ENCODE measurements around the gene SLC7A1. TPM values are rescaled to one million over a fixed set of nuclear protein-coding genes. Genes with fewer than 3 reads are reported as not detected.

SLC7A1 gene
- total and polyA plus RNA-seq, 2 experiments from 2014 or later, result 6.0 to 13.6 TPM

DNA sequence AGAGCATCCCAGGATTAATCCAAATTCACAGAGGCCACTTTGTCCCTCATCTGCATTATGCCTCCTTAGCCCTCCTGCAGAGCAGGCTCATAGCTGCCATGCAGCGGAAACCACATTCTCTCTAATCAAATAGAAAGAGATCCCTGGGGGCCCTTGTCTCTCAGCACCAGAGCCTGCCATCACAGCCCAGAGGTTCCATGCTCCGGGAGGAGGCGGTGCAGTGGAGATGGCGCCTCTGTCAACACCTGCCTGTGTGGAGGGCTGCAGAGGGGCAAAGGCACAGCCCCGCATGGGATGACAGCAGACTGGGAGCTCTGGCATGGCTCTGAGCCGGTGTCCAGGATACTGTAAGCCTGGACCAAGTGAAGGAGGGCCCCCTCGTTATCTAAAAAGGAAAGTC is 111.3 kb downstream of the SLC7A1 start:
- H3K9me3 ChIP-seq (ENCODE audit: low read depth), result no peaks in the 10 kb centered on the region
- peak in 1 of 2 donors; percentile 90 for DNase-seq (ENCODE audit: low read depth in 1 of 2, low spot score in 1 of 2)
- H3K4me1 ChIP-seq (ENCODE audit: low read depth), result peaks cover 30% of the 10 kb centered on the region
- H3K27ac ChIP-seq, result no peak overlapping the region
- TF ChIP-seq, protein P1, sequence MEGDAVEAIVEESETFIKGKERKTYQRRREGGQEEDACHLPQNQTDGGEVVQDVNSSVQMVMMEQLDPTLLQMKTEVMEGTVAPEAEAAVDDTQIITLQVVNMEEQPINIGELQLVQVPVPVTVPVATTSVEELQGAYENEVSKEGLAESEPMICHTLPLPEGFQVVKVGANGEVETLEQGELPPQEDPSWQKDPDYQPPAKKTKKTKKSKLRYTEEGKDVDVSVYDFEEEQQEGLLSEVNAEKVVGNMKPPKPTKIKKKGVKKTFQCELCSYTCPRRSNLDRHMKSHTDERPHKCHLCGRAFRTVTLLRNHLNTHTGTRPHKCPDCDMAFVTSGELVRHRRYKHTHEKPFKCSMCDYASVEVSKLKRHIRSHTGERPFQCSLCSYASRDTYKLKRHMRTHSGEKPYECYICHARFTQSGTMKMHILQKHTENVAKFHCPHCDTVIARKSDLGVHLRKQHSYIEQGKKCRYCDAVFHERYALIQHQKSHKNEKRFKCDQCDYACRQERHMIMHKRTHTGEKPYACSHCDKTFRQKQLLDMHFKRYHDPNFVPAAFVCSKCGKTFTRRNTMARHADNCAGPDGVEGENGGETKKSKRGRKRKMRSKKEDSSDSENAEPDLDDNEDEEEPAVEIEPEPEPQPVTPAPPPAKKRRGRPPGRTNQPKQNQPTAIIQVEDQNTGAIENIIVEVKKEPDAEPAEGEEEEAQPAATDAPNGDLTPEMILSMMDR (IDR thresholded peaks at IDR 0.05; ENCODE audit: low read depth, low read length), result no peak
- H3K27me3 ChIP-seq, result no peaks in the 10 kb centered on the region
- H3K4me3 ChIP-seq, result no peak overlapping the region
- H3K36me3 ChIP-seq, result no peaks in the 10 kb centered on the region

DNA sequence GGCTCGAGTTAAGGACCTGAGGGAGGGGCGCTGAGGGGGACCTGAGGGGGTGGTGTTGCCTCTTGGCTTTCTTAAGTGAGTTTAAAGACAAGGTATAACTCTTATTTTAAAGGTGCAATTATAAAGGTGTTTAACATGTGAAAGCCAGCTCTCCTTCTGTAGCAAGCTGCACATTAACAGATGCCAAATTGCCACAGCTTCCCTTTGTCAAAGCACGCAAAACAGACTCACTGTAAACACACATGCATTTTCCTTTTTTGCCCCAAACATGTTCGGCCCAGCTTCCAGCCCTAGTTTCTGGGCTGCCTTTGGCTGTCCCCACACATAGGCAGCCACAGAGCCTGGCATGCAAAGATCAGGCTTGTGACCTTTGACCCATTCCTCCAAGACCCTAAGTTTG is 111.9 kb downstream of the SLC7A1 start:
- no peak overlapping the region for H3K4me3 ChIP-seq
- TF ChIP-seq, protein P1 (IDR thresholded peaks at IDR 0.05; ENCODE audit: low read depth, low read length), result no peak
- H3K4me1 ChIP-seq (ENCODE audit: low read depth), result peaks cover 30% of the 10 kb centered on the region

DNA sequence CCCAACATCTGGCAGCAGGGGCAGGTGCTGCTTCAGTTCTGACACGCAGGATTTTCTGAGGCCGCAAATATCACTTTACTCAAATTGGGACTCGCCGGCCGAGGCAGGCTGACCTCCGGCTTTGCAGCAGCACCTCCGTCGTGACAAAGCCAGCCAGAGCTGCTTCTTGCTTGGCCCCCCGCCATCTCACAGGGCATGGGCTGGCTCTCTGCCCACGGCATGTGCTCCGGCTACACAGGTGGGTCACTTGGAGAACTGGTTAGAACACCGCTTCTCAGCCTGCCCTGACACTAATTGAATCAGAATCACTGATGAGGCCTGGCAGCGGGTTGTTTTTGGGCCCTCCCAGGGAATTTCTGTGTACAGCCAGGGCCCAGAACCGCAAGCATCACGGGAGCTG is 112.3 kb downstream of the SLC7A1 start:
- DNase-seq (ENCODE audit: low read depth in 1 of 2, low spot score in 1 of 2), result no peak
- H3K27ac ChIP-seq, result peak overlapping the region; percentile 15
- no peaks in the 10 kb centered on the region for H3K36me3 ChIP-seq
- TF ChIP-seq, protein P1 (IDR thresholded peaks at IDR 0.05; ENCODE audit: low read depth, low read length), result no peak
- peaks cover 30% of the 10 kb centered on the region for H3K4me1 ChIP-seq (ENCODE audit: low read depth)
- H3K27me3 ChIP-seq, result no peaks in the 10 kb centered on the region
- no peak overlapping the region for H3K4me3 ChIP-seq
- H3K9me3 ChIP-seq (ENCODE audit: low read depth), result no peaks in the 10 kb centered on the region

More for the DNA sequence above, 111.9 kb downstream of the SLC7A1 start:
- DNase-seq (ENCODE audit: low read depth in 1 of 2, low spot score in 1 of 2), result no peak
- Histone ChIP-seq H3K27ac (peak overlapping the region; percentile 15), H3K36me3 (no peaks in the 10 kb centered on the region), H3K9me3 (ENCODE audit: low read depth) (no peaks in the 10 kb centered on the region), H3K27me3 (no peaks in the 10 kb centered on the region)

DNA sequence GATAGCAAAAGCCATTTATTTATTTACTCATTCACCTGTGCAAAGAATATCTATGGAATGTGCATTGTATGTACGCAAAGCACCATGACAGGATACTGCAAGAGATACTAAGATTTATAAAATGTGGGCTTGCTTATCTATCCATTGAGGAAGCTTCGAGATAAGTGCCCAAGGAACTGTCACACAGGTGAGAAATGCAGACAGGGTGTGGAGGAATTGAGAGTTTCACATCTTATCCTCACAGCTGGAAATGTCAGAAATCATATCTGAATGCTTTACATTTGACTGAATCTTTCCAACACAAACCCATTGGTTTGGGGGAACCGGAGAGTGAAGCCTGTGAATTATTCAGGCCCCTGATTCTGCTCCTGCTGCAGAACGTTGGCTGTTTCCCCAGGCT is 113.0 kb downstream of the SLC7A1 start:
- H3K36me3 ChIP-seq, result no peaks in the 10 kb centered on the region
- H3K4me1 ChIP-seq (ENCODE audit: low read depth), result peaks cover 30% of the 10 kb centered on the region
- no peak for DNase-seq (ENCODE audit: low read depth in 1 of 2, low spot score in 1 of 2)
- no peaks in the 10 kb centered on the region for H3K27me3 ChIP-seq
- no peaks in the 10 kb centered on the region for H3K9me3 ChIP-seq (ENCODE audit: low read depth)
- TF ChIP-seq, protein P1 (IDR thresholded peaks at IDR 0.05; ENCODE audit: low read depth, low read length), result no peak
- H3K4me3 ChIP-seq, result no peak overlapping the region
- no peak overlapping the region for H3K27ac ChIP-seq

DNA sequence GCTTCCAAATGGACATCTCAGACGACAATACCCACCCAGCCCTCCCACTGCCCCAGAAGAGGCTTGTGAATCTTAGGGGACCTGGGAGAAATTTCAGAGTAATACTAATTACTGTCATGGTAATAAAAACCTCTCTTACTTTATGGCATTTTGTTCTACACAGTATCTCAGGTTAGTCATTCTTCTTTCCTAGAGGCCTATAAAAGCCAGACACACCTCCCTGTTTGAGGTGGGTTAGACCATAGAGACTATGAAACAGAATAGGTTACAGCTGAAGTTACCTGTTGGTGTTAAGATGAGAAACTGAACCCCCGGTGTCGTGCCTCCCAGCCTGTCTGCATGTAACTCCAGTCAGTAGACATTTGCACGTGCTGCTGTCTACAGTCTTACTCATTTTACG is 113.9 kb downstream of the SLC7A1 start:
- Histone ChIP-seq H3K27ac (no peak overlapping the region), H3K9me3 (ENCODE audit: low read depth) (no peaks in the 10 kb centered on the region)

More for the DNA sequence above, 113.9 kb downstream of the SLC7A1 start:
- TF ChIP-seq, protein P1 (IDR thresholded peaks at IDR 0.05; ENCODE audit: low read depth, low read length), result no peak
- DNase-seq (ENCODE audit: low read depth in 1 of 2, low spot score in 1 of 2), result no peak
- Histone ChIP-seq H3K4me3 (no peak overlapping the region), H3K4me1 (ENCODE audit: low read depth) (peaks cover 30% of the 10 kb centered on the region), H3K27me3 (no peaks in the 10 kb centered on the region), H3K36me3 (no peaks in the 10 kb centered on the region)

Data from cardiac muscle cell (in vitro differentiated cells and primary cell).